GM10266 (cell line): ENCODE data around the gene SPG11.
"Not testable (repeated sequence)": the region's sequence is repeated elsewhere in the genome, so short reads cannot be mapped to it uniquely, and the experiment has no call there.

Experiments
- DNase-seq: peaks from one replicate; pipeline ENCODE4 v3.0.0; 2012; ENCODE audit errors: extremely low spot score
- TF ChIP-seq, protein P1 (sequence below): IDR thresholded peaks from 2 replicates; pipeline ENCODE4 v1.5.1; 2012; ENCODE audit warnings: mild to moderate bottlenecking, low read depth; ENCODE audit not compliant: control insufficient read depth, insufficient read depth; ENCODE audit errors: missing control alignments

The SPG11 gene

GRCh38 chr15:44536962-44537734 is 126.3 kb downstream of the SPG11 start, which contains the start of gene EIF3J:
Gene EIF3J, plus strand, starts transcription at chr15:44537147. Its CDS starts 48 bp downstream, at chr15:44537195.
- TF ChIP-seq, protein P1, sequence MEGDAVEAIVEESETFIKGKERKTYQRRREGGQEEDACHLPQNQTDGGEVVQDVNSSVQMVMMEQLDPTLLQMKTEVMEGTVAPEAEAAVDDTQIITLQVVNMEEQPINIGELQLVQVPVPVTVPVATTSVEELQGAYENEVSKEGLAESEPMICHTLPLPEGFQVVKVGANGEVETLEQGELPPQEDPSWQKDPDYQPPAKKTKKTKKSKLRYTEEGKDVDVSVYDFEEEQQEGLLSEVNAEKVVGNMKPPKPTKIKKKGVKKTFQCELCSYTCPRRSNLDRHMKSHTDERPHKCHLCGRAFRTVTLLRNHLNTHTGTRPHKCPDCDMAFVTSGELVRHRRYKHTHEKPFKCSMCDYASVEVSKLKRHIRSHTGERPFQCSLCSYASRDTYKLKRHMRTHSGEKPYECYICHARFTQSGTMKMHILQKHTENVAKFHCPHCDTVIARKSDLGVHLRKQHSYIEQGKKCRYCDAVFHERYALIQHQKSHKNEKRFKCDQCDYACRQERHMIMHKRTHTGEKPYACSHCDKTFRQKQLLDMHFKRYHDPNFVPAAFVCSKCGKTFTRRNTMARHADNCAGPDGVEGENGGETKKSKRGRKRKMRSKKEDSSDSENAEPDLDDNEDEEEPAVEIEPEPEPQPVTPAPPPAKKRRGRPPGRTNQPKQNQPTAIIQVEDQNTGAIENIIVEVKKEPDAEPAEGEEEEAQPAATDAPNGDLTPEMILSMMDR = no peak
- DNase-seq = peak; percentile 96

DNA sequence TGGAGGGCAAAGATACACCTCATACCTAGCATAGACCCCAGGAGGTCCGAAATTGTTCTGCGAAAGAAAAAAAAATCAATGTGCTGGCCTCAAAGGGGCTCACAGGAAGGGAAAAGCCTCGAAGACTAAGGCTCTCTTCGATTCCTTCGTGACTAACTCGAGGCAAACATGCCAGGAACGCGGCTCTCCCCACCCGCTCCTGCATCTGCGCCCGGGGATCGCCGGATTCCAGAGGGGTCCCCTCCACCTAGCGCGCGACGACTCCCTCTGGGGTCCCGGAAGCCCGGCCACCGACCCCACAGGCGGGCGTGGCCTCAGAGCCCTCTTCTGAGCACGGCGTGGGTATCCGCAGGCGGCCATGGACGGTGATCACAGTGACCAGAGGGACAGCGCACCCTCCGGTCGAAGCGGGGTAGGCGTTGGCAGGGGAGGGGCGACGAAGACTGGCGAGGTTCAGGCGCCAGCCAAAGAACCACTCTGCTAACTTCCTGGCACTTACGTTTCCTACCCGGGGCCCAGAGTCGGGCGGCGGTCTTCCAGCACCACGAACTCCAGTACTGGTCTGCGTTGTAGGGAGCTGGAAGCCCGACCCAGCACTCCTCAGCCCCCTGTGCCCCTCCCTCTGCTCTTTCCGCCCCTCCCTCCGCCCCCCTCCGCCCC is 127.0 kb downstream of the SPG11 start:
- DNase-seq = peak; percentile 77
- TF ChIP-seq, protein P1 = peak; percentile 59

- TF ChIP-seq, protein P1 = no peak
- DNase-seq = peak; percentile 22
Observed at GRCh38 chr15:44535523-44536301, 127.8 kb downstream of the SPG11 start.

DNA sequence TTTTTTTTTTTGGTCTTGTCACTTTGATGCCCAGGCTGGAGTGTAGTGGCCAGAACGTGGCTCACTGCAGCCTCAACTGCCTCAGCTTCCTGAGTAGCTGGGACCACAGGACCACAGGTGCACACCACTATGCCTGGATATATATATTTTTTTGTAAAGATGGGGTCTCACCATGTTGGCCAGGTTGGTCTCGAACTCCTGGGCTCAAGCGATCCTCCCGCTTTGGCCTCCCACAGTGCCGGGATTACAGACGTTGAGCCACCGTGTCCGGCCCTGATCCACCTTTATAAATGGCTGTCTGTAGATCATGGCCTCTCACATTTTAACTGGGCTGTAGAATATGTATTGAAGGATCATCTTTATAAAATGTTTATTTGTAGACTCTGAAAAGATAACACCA is 128.4 kb downstream of the SPG11 start:
- TF ChIP-seq, protein P1 = no peak

DNA sequence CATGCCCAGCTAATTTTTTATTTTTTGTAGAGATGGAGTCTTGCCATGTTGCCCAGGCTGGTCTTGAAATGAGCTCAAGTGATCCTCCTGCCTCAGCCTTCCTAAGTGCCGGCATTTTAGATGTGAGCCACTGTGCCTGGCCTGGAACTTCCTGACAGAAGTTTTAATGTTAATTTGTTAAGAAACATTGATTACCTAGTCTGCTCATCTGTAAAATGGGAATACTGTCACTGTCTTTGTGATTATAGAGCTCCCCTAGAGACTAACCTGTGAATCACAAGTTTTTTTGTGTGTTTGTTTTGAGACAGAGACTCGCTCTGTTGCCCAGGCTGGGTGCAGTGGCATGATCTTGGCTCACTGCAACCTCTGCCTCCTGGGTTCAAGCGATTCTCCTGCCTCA is 130.8 kb downstream of the SPG11 start:
- TF ChIP-seq, protein P1 = no peak
- no peak for DNase-seq

More for the DNA sequence above, 128.4 kb downstream of the SPG11 start:
- DNase-seq = no peak

DNA sequence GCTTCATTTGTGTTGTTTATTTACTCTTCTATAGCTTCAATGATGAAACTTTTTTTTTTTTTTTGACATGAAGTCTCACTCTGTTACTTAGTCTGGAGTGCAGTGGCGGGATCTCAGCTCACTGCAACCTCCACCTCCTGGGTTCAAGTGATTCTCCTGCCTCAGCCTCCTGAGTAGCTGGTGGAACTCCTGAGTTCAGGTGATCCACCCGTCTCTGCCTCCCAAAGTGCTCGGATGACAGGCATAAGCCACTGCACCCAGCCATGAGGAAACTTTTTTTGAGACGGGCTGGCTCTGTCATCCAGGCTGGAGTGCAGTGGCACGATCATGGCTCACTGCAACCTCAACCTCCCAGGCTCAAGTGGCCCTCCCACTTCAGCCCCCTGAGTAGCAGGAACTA is 131.2 kb downstream of the SPG11 start:
- DNase-seq = not testable (repeated sequence)

DNA sequence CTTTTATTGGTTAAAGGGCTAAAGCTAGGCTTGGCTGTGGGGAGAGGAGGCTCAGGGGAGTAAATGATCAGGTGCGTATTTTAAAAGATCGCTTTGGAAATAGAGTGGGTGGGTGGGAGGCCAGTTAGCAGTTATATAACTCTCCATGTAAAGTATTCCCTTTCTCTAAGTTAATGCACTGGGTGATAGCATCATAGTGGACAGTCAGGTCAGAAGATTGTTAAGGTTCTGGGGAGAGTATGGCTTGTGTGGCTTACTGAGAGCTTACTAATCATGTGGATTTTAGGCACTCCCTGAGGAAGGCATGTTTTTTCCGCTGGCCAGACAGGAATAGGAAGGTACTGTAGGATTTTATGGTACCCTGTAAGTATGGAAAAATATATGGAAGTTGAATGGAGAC is 132.8 kb downstream of the SPG11 start:
- TF ChIP-seq, protein P1 = no peak
- DNase-seq = no peak
